ENCODE results near the gene GCGR.

Gene GCGR

DNA sequence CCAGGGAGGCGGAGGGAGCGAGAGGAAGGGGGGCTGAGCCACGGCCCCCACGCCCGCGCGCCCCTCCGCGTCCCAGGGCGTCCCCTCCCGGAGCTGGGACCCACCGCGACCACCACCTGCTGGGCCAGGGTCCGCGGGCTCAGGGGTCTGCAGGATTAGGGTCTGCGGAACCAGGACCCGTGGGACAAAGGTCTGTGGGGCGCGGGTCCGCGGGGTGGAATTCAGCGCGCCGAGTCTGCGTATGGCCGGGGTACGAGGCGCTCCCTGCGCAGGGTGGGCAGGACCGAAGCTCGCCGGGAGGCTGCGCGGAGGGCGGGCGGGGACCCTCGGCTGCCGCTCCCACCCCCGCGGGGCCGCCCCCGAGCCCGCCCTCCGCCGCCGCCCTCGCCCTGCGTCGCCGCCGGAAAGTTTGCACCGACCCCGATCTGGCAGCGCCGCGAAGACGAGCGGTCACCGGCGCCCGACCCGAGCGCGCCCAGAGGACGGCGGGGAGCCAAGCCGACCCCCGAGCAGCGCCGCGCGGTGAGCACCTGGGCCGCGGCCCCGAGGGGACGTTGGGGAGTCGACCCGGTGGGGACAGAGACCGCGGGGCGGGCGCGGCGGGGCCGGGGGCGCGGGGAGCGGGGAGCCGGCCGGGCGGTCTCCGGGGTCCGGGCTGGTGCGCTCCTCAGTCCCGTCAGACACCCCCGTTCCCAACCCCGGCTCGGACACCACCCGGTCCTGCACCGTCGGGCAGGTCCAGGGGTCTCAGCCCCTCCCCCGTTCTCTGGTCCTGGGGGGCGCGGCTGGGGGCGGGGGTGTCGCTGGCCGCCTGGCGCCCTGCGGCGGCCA is at the start of gene GCGR:
TSS of gene GCGR (plus strand) at position 423 of the 831 bp plus-strand sequence. CDS start 4,869 bp downstream, outside the sequence.
- no peak for DNase-seq

DNA sequence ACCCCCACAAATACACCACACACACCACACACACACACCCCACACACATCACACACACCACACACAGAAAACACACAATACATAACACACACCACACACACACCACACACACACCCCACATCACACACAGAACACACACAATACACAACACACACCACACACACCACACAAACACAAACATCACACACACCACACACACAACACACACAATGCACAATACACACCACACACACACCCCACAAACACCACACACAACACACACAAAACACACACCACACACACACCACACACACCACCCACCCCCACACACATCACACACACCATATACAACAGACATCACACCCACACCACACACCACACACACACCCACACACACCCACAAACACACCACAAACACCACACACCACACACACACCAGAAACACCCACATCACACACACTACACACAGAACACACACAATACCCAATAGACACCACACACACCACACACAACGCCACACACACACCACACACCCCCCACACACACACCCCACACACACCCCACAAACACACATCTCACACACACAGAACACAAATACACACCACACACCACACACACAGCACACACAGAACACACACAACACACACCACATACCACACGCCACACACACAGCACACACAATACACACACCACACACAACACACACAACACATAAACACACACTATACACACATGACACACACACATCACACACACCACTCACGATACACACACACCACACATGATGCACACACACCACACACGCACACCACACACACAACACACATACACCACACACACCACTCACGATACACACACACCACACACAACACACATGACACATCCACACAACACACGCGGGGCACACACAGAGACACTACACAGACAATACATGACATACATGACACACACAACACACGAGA is 11.0 kb upstream of the GCGR start:
- no peak for DNase-seq

- no peak for DNase-seq
Measured at GRCh38 chr17:81794074-81794476, 9.9 kb upstream of the GCGR start.

DNA sequence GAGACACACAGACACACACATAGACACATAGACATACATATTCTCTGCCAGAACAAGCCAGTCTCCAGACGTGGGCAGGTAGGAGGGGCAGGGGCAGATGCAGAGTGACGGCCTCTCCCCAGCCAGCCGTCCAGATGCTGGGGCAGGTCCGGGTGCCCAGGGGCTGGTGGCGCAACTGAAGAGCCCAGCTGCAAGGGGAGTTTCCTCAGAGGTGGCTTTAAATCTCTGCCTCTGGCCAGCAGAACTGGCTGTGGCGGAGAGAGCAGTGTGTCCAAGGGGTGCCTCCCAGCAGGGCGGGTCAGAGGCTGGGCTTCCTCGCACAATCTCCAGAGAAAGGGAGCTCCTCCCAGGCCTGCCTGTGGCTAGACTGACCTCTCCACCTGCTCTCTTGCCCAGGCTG is 9.4 kb upstream of the GCGR start:
- no peak for DNase-seq

DNA sequence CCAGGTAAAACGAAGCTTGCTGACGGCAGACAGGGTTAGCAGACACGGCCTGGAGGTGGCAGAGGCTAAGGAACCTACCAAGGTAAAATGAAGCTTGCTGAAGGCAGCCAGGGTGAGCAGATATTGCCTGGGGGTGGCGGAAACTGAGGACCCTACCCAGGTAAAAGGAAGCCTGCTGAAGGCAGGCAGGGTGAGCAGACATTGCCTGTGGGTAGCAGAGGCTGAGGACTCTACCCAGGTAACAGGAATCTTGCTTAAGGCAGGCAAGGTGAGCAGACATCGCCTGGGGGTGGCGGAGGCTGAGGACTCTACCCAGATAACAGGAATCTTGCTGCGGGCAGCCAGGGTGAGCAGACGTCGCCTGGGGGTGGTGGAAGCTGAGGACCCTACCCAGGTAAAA is 2.6 kb upstream of the GCGR start:
- DNase-seq: no peak

GRCh38 chr17:81802048-81802758 is 1.7 kb upstream of the GCGR start:
- DNase-seq: no peak

DNA sequence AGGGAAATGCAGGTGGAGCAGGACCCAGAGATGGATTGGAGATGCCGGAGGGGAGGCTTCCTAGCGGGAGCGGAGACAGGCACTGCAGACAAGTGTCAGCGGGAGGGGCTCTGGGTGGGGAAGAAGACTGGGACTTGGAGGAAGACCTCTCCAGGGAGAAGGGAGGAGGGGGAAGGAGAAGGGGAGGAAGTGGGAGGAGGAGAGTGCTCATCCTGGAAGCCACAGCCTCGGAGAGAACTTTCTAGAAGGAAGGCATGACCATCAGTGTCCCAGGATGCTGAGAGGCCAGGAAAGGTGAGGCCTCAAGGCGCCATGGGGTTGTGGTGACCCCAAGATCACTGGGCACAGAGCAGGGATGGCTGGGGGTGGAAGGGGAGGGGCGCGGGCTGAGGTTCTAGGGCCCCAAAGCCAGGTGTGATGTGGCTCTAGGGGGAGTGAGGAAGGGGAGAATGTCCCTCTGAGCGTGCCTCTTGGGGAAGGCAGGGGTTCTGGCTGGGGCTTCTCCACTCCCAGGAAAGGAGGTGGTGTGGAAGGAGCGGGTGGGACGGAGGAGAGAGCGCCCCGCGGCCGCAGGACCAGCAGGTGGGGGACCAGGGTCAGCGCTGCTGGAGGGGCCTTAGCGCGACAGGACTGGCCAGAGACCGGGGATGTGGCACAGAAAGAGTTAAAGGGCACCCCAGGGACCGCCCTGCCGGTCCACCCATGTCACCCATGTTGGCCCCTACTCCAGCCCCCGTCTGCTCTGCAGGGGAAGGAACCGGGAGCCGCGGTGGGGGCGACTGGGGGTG is 900 bp upstream of the GCGR start:
- no peak for DNase-seq

- DNase-seq: no peak
Measured at GRCh38 chr17:81804559-81805399, 829 bp downstream of the GCGR start.

DNA sequence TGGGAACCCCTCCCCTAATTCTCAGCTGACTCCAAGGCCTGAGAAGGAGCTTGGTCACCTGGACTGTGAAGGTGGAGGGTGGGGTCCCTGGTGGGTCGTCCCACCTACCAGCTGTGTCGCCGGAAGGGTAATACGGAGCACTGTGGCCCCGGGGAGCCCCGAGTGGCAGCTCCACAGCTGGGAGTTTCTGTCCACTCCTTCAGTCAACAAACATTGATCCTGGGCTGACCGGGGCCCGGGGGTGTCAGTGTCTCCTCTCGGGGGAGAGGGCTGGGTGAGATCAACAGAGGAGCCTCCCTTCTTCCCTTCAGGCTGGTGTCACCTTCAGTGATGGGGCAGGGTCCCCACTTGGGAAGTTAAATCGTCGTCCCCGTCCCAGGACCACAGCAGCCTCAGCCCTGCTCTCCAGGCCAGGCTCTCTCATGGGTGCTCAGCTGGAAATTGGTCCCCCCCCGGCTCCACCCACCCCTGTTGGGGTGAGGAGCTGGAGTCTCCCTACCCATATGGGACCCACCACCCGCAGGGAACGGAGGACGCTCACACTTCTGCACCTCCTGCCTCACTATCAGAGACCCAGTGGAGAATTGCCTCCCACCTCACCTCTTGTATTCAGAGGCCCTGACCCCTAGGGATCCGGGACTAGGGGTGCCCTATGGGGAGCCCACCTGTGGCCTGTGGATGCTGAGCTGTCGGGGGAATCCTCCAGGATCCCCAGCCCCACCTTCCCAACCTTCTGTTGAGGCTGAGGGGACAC is 1.9 kb downstream of the GCGR start:
- DNase-seq: no peak

- no peak for DNase-seq
Measured at GRCh38 chr17:81806461-81807209, 2.7 kb downstream of the GCGR start.

- no peak for DNase-seq
Measured at GRCh38 chr17:81807210-81807719, 3.3 kb downstream of the GCGR start.

GRCh38 chr17:81807839-81808238 is 3.9 kb downstream of the GCGR start:
- no peak for DNase-seq

- no peak for DNase-seq
Measured at GRCh38 chr17:81808778-81809555, 5.0 kb downstream of the GCGR start.

- DNase-seq: no peak
Measured at GRCh38 chr17:81809556-81809998, 5.6 kb downstream of the GCGR start.

DNA sequence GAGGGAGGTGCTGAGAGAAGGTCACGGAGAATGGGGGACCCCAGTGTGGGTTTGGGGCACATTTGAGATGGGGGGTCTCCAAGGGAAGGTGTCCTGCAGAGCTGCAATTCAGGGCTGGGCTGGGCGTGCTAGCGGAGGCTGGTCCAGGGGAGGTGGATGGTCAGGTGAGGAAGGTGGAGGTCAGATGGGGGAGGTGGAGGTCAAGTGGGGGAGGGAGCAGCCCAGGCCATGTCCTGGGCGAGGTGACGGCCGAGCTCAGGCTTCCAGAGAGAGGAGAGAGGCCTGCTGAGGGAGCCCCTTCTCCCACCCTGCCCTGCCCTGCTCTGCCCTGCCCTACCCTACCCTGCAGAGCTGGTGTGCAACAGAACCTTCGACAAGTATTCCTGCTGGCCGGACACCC is 6.5 kb downstream of the GCGR start:
- DNase-seq: no peak

- DNase-seq: no peak
Measured at GRCh38 chr17:81810892-81811704, 7.1 kb downstream of the GCGR start.

DNA sequence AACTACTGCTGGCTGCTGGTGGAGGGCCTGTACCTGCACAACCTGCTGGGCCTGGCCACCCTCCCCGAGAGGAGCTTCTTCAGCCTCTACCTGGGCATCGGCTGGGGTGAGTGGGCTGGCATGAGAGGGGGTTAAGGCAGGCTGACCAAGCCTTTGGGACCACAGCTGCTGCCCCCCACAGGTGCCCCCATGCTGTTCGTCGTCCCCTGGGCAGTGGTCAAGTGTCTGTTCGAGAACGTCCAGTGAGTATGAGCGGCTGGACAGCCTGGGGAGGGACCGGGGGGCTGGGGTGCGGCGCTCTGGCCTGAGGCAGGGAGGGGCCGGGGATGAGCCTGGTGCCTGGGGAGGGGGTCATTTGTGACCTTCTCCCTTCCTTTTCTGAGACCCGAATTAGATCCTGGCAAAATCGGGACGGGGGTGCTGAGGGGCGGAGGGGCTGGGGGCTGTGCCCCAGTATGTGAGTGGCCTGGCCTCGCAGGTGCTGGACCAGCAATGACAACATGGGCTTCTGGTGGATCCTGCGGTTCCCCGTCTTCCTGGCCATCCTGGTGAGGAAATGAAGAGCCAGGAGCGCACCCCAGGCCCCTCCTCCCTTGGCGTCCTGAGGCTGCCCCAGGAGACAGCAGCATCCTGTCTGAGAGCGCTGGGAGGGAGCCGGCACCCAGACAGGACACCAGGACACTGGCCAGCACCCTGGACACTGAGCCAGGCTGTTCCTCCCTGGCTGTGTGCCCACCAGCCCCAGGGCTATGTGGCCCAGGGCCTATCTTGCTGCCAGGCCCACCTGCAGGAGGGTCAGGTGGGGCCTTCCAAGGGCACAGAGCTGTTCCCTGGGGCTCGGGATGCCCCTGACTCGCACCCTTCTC is 8.0 kb downstream of the GCGR start:
- DNase-seq: no peak
